Myocyte (in vitro differentiated cells): Measurements from ENCODE around the gene FAM3D. TPM values are rescaled to one million over a fixed set of nuclear protein-coding genes. Genes with fewer than 3 reads are reported as not detected.
"Not testable (repeated sequence)": the region's sequence is repeated elsewhere in the genome, so short reads cannot be mapped to it uniquely, and the experiment has no call there.

Experiments
- DNase-seq: peaks from one replicate; pipeline ENCODE4 v3.0.0-alpha.2; 2012; ENCODE audit warnings: low read depth
- total RNA-seq: library from RNA; depleted of rRNA; stranded (reverse); fragments of >200 nt; gene quantifications from 2 replicates; pipeline ENCODE4 v1.2.3, GENCODE V29; 2014

The FAM3D gene
- total RNA-seq, 1 donor from 2014 or later: not detected

GRCh38 chr3:58683466-58683865, 16.9 kb upstream of the FAM3D start:
- peak; percentile 63 for DNase-seq

- DNase-seq: peak; percentile 82
These were observed 16.5 kb upstream of the FAM3D start for GRCh38 chr3:58683001-58683458.

GRCh38 chr3:58681863-58682262, 15.3 kb upstream of the FAM3D start:
- DNase-seq: no peak

- no peak for DNase-seq
These were observed 14.4 kb upstream of the FAM3D start for GRCh38 chr3:58680879-58681525.

DNA sequence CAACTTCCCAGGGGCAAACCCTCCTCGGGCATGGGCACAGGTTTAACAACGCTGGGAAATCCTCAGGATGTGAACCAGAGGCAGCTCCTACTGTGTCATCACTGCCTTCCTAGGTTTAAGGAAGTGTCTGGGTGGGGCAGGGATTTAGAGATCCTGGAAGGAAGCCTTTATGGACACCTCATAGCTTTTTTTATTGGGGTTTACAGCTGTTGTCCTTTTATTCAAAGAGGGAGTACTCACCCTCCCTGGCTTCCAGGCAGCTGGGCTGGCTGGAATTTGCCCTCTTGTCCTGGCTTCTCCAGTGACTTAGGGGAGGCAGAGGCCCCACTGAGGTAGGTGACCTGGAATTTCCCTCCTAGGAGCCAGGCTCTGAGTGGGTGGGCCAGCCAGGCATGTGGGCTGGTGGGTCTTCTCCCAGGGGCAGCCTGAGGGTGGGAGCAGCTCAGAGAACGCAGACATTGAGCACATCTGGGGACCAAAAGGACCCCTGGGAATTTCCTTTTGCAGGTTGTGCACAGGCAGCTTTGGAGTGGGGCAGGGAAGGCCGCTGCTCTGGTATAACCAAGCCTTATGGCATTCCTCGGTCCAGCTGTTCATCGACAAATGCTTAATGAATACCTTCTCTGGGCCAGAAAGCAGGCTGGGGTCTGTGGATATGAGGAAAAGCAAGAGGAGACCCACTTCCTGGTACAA, 13.5 kb upstream of the FAM3D start:
- peak; percentile 49 for DNase-seq

- no peak for DNase-seq
These were observed 12.9 kb upstream of the FAM3D start for GRCh38 chr3:58679446-58679845.

DNA sequence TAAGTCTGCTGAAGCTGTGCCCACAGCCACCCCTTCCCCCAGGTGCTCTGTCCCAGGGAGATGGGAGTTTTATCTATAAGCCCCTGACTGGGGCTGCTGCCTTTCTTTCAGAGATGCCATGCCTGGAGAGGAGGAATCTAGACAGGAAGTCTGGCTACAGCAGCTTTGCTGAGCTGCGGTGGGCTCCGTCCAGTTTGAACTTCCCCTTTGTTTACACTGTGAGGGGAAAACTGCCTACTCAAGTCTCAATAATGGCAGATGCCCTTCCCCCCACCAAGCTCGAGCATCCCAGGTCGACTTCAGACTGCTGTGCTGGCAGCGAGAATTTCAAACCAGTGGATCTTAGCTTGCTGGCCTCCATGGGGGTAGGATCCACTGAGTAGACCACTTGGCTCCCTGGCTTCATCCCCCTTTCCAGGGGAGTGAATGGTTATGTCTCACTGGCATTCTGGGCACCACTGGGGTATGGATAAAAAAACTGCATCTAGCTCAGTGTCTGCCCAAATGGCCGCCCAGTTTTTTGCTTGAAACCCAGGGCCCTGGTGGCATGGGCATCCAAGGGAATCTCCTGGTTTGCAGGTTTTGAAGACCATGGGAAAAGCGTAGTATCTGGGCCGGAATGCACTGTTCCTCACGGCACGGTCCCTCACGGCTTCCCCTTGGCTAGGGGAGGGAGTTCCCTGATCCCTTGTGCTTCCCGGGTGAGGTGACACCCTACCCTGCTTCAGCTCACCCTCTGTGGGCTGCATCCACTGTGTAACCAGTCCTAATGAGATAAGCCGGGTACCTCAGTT, 11.8 kb upstream of the FAM3D start:
- not testable (repeated sequence) for DNase-seq

DNA sequence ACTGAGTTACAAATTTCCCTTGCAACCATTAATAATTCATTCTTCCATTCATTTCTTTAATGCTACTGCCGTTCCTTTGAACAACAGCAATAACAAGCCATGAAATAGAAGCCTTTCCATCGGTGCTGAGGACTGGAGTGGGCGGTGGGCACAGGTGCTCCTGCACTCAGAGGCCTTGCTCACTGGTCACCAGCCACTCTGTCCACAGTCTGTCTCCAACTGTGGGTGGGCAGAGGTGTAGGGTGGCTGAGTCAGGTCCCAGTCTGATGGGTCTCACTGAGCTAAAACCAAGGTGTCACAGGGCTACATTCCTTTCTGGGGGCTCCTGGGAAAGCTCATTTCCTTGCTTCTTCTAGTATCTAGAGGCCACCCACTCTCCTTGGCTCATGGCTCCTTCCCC, 6.3 kb upstream of the FAM3D start:
- DNase-seq: no peak

GRCh38 chr3:58672451-58672850, 5.9 kb upstream of the FAM3D start:
- DNase-seq: no peak

- no peak for DNase-seq
These were observed 4.0 kb upstream of the FAM3D start for GRCh38 chr3:58670506-58671135.

- no peak for DNase-seq
These were observed 1.7 kb upstream of the FAM3D start for GRCh38 chr3:58668247-58668646.

GRCh38 chr3:58667704-58668103, 1.1 kb upstream of the FAM3D start:
- no peak for DNase-seq

GRCh38 chr3:58667229-58667628, 655 bp upstream of the FAM3D start:
- DNase-seq: no peak

DNA sequence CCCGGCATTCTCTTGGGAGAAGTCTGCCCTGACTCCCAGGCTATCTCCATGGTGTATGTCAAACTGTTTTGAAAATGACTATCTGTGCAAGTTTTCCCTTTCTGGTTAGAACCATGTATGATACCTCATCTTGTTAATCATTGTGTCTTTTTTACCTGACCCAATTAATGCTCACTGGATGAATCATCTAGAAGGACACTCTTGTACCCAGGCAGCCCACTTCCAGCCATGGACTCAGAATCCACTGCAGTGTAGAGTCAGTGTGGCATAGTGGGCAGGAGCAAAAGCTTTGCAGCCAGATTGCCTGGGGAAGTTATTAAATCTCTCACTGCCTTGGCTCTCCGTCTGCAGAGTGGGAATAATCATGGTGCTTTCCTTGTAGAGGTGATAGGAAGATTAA, 1.2 kb downstream of the FAM3D start:
- no peak for DNase-seq

DNA sequence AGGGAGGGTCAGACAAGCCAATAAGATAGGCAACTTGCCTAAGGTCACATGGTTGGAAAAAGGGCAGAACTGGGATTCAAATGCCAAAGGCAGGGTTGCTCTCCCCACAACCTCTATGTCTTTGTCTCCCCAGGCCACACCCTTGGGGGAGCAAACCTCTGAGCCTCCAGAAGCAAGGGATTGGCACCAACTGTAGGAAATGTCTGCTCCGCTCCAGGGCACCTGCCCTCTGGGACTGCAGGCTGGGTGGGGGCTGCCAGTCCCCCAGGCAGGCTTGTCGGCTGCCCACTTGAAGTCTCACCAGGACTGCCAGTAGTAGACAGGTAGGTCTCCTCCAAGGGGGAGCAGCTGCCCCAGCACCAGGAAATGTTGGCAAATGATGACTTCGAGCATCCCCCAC, 2.0 kb downstream of the FAM3D start:
- DNase-seq: no peak

- no peak for DNase-seq
These were observed 4.6 kb downstream of the FAM3D start for GRCh38 chr3:58661836-58662420.

- no peak for DNase-seq
These were observed 5.6 kb downstream of the FAM3D start for GRCh38 chr3:58660998-58661397.

GRCh38 chr3:58659051-58659675, 7.4 kb downstream of the FAM3D start:
- DNase-seq: no peak

GRCh38 chr3:58658508-58658907, 8.1 kb downstream of the FAM3D start:
- DNase-seq: no peak

DNA sequence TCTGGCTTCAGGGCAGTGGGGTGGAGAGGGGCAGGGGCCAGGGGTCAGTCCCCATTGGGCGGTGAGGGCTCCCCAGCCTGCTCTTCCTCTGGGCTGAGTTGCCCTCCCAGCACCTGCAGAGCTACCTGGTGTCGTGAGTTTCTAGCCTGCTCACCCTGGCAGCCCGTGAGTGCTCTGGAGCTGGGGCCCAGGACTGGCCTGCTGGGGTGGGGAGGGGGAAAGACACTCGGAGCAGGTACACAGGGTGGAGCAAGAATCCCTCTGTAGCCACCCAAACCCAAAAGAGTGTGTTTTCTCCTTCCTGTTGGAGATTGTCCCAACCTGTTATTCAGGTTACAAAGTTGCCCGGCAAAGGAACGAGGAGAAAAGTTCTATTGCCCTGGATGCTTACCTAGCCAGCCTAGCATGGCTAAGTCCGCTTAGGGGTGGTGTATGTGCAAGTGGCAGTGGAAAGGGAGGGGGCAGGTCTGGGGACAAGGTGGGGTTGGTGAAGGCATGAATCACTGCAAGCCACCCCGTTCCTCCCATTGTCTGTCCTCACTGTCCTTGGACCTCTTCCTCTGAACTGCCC, 8.9 kb downstream of the FAM3D start:
- DNase-seq: no peak
